Liver (tissue), 3 donors: ENCODE measurements around the gene CRISPLD2.

Source experiments
- CTCF ChIP-seq: fragments of 150-350 bp; IDR thresholded peaks from 2 replicates; pipeline ENCODE4 v1.5.1; 2017; ENCODE audit warnings: improper control_type of control experiment, low read depth, low read length; ENCODE audit not compliant: missing input control
- EGR1 ChIP-seq, 2 donors: IDR thresholded peaks; 2 replicates each; pipeline ENCODE4 v1.6.1; 2016 to 2018; ENCODE audit warnings: antibody characterized with exemption in 2 of 2, low read depth in 2 of 2
- FOXA1 ChIP-seq: IDR thresholded peaks from 2 replicates; pipeline ENCODE4 v1.6.1; 2016; ENCODE audit warnings: antibody characterized with exemption
- GABPA ChIP-seq, 2 donors: IDR thresholded peaks in 1 of 2; conservative IDR thresholded peaks in 1 of 2; 2 replicates each; pipeline ENCODE4 v1.6.1; 2016; ENCODE audit warnings: antibody characterized with exemption in 2 of 2, mild to moderate bottlenecking in 1 of 2, moderate library complexity in 1 of 2
- MAX ChIP-seq: IDR thresholded peaks from 2 replicates; pipeline ENCODE4 v1.6.1; 2016; ENCODE audit warnings: antibody characterized with exemption
- REST ChIP-seq: IDR thresholded peaks from 2 replicates; pipeline ENCODE4 v1.6.1; 2016; ENCODE audit warnings: antibody characterized with exemption, mild to moderate bottlenecking
- TAF1 ChIP-seq: conservative IDR thresholded peaks from 2 replicates; pipeline ENCODE4 v1.6.1; 2016; ENCODE audit warnings: antibody characterized with exemption, mild to moderate bottlenecking
- YY1 ChIP-seq: IDR thresholded peaks from 2 replicates; pipeline ENCODE4 v1.6.1; 2016; ENCODE audit warnings: antibody characterized with exemption, mild to moderate bottlenecking
- ZBTB33 ChIP-seq: IDR thresholded peaks from 2 replicates; pipeline ENCODE4 v1.6.1; 2016; ENCODE audit warnings: antibody characterized with exemption
- donor health status: healthy.
- donor health status: healthy.

GRCh38 chr16:84881702-84882521, 62.1 kb downstream of the CRISPLD2 start:
- TF ChIP-seq REST (no peak), CTCF (no peak), YY1 (no peak), FOXA1 (no peak), EGR1 (IDR thresholded peaks at IDR 0.05; ENCODE audit: low read depth in 2 of 2) (no peak), MAX (no peak), GABPA (IDR thresholded peaks at IDR 0.05 in 1 of 2, conservative IDR thresholded peaks at IDR 0.05 in 1 of 2) (no peak), TAF1 (no peak), ZBTB33 (no peak)
